ENCODE measurements around the gene RAB4A. TPM values are rescaled to one million over a fixed set of nuclear protein-coding genes. Genes with fewer than 3 reads are reported as not detected.

The RAB4A gene
- total RNA-seq, 4 donors from 2014 or later = 37.1 to 78.4 (median 49.3) TPM

GRCh38 chr1:229349463-229350385 is 78.8 kb downstream of the RAB4A start:
- no peak for DNase-seq (ENCODE audit: low spot score in 2 of 2)
- H3K27me3 ChIP-seq = peaks cover 22% of the 10 kb centered on the region

GRCh38 chr1:229352975-229353374 is 82.1 kb downstream of the RAB4A start:
- DNase-seq (ENCODE audit: low spot score in 2 of 2) = no peak
- no peak for TF ChIP-seq POLR2A (IDR thresholded peaks at IDR 0.05)
- no peak for TF ChIP-seq POLR2AphosphoS5 (IDR thresholded peaks at IDR 0.05)
- no peak for TF ChIP-seq EP300 (IDR thresholded peaks at IDR 0.05)
- no peak for TF ChIP-seq CTCF (IDR thresholded peaks at IDR 0.05)
- Histone ChIP-seq H3K27ac (no peak overlapping the region), H3K36me3 (no peaks in the 10 kb centered on the region), H3K27me3 (peaks cover 10% of the 10 kb centered on the region), H3K9me3 (peaks cover 6% of the 10 kb centered on the region), H3K4me1 (no peaks in the 10 kb centered on the region), H3K4me3 (no peak overlapping the region)
- WGBS = 83% methylated on average over 2 of the region's 2 CpGs

More at GRCh38 chr1:229349463-229350385, 78.8 kb downstream of the RAB4A start:
- Histone ChIP-seq H3K27ac (no peak overlapping the region), H3K9me3 (peaks cover 6% of the 10 kb centered on the region), H3K36me3 (no peaks in the 10 kb centered on the region), H3K4me3 (no peak overlapping the region), H3K4me1 (no peaks in the 10 kb centered on the region)
- TF ChIP-seq POLR2A (IDR thresholded peaks at IDR 0.05) (no peak), EP300 (IDR thresholded peaks at IDR 0.05) (no peak), CTCF (IDR thresholded peaks at IDR 0.05) (no peak), POLR2AphosphoS5 (IDR thresholded peaks at IDR 0.05) (no peak)
- 71% methylated on average over 8 of the region's 8 CpGs for WGBS

GRCh38 chr1:229354226-229354625 is 83.3 kb downstream of the RAB4A start:
- Histone ChIP-seq H3K27ac (no peak overlapping the region), H3K4me3 (no peak overlapping the region), H3K36me3 (no peaks in the 10 kb centered on the region), H3K4me1 (no peaks in the 10 kb centered on the region), H3K27me3 (peaks cover 16% of the 10 kb centered on the region), H3K9me3 (peaks cover 6% of the 10 kb centered on the region)
- TF ChIP-seq POLR2A (IDR thresholded peaks at IDR 0.05) (no peak), EP300 (IDR thresholded peaks at IDR 0.05) (no peak), CTCF (IDR thresholded peaks at IDR 0.05) (no peak), POLR2AphosphoS5 (IDR thresholded peaks at IDR 0.05) (no peak)
- no peak for DNase-seq (ENCODE audit: low spot score in 2 of 2)

Other genes starting within 250 kb of the RAB4A start
- 10 to 100 TPM; 16.3 to 33.1 (median 16.8) TPM for gene CCSAP, start 71.9 kb downstream of the RAB4A start, total RNA-seq
- 1 to 10 TPM in 3 of 4 donors, under 1 TPM in 1; 0.59 to 2.6 (median 1.7) TPM for gene ACTA1, start 163.0 kb downstream of the RAB4A start, total RNA-seq
- 10 to 100 TPM; 26.6 to 58.1 (median 38.8) TPM for gene NUP133, start 237.2 kb downstream of the RAB4A start, total RNA-seq